Measurements from ENCODE around the gene LRSAM1.

Gene LRSAM1

DNA sequence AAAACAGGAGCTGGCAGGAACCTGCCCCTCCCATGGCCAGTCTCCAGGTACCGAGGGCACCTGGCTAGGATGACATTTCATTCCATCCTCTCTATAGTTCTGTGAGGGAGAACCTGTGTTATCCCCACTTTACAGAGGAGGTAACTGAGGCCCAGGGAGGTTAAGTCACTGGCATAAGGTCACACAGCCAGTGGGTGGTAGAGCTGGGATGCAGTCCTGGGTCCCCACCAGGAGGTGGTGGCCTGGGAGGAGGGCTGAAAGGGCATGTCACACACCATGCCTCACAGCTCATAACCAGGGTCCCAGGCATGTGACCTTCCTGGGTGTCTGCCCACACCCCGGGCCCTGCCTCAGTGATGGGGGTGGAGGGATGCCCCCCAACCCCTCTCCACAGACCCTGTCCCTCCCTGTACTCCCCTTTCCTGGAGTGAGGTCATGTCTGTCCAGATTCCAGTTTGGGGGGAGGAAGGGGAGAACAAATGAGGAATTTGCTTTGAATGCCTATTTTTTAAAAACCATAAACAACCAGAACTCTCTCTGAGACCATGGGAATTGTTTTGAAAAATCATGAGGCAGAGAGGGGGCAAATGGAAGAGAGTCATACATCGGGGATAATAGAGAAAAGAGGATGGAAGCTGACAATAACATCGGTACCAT is 83.1 kb downstream of the LRSAM1 start:
- TF ChIP-seq EP300 (IDR thresholded peaks at IDR 0.05; ENCODE audit: borderline replicate concordance) (no peak), YY1 (IDR thresholded peaks at IDR 0.05; ENCODE audit: low read depth) (no peak), RAD21 (IDR thresholded peaks at IDR 0.05; ENCODE audit: low read depth) (no peak), CREB1 (IDR thresholded peaks at IDR 0.05; ENCODE audit: low read depth) (no peak), TEAD4 (IDR thresholded peaks at IDR 0.05) (no peak), FOXM1 (IDR thresholded peaks at IDR 0.05; ENCODE audit: borderline replicate concordance, low read depth) (no peak), ZBTB7A (IDR thresholded peaks at IDR 0.05; ENCODE audit: low read depth) (no peak), NFIC (IDR thresholded peaks at IDR 0.05) (no peak), EGR1 (IDR thresholded peaks at IDR 0.05) (no peak), TCF12 (IDR thresholded peaks at IDR 0.05; ENCODE audit: low read depth) (no peak)
- TF ChIP-seq, protein P1, sequence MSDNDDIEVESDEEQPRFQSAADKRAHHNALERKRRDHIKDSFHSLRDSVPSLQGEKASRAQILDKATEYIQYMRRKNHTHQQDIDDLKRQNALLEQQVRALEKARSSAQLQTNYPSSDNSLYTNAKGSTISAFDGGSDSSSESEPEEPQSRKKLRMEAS (IDR thresholded peaks at IDR 0.05): no peak
- TF ChIP-seq, protein P2, sequence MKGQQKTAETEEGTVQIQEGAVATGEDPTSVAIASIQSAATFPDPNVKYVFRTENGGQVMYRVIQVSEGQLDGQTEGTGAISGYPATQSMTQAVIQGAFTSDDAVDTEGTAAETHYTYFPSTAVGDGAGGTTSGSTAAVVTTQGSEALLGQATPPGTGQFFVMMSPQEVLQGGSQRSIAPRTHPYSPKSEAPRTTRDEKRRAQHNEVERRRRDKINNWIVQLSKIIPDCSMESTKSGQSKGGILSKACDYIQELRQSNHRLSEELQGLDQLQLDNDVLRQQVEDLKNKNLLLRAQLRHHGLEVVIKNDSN (IDR thresholded peaks at IDR 0.05): no peak
- TF ChIP-seq, protein P3, sequence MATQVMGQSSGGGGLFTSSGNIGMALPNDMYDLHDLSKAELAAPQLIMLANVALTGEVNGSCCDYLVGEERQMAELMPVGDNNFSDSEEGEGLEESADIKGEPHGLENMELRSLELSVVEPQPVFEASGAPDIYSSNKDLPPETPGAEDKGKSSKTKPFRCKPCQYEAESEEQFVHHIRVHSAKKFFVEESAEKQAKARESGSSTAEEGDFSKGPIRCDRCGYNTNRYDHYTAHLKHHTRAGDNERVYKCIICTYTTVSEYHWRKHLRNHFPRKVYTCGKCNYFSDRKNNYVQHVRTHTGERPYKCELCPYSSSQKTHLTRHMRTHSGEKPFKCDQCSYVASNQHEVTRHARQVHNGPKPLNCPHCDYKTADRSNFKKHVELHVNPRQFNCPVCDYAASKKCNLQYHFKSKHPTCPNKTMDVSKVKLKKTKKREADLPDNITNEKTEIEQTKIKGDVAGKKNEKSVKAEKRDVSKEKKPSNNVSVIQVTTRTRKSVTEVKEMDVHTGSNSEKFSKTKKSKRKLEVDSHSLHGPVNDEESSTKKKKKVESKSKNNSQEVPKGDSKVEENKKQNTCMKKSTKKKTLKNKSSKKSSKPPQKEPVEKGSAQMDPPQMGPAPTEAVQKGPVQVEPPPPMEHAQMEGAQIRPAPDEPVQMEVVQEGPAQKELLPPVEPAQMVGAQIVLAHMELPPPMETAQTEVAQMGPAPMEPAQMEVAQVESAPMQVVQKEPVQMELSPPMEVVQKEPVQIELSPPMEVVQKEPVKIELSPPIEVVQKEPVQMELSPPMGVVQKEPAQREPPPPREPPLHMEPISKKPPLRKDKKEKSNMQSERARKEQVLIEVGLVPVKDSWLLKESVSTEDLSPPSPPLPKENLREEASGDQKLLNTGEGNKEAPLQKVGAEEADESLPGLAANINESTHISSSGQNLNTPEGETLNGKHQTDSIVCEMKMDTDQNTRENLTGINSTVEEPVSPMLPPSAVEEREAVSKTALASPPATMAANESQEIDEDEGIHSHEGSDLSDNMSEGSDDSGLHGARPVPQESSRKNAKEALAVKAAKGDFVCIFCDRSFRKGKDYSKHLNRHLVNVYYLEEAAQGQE (IDR thresholded peaks at IDR 0.05; ENCODE audit: low read depth): no peak

DNA sequence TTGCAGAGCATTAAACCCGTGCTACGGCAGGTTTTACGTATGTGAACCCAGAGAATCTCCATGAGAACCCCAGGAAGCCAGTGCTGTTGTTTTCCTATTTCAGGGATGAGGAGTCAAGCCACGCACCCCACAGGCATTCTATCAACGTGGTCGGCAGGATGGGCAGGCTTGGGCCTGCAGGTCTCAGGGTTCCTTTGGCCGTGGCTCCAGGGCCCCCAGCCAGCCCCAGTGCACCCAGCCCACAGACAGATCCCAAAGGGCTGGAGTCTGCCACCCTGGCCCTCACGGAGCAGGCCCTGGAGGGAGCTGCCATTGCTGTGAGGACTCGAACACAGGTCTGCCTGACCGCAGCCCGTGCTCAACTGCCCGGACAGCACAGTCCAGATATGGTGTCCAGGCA is 83.6 kb downstream of the LRSAM1 start:
- TF ChIP-seq NFIC (IDR thresholded peaks at IDR 0.05) (no peak), TCF12 (IDR thresholded peaks at IDR 0.05; ENCODE audit: low read depth) (no peak), FOXM1 (IDR thresholded peaks at IDR 0.05; ENCODE audit: borderline replicate concordance, low read depth) (no peak), TAF1 (IDR thresholded peaks at IDR 0.05; ENCODE audit: low read depth) (no peak), CEBPB (IDR thresholded peaks at IDR 0.05) (no peak), RAD21 (IDR thresholded peaks at IDR 0.05; ENCODE audit: low read depth) (no peak), YY1 (IDR thresholded peaks at IDR 0.05; ENCODE audit: low read depth) (no peak), EGR1 (IDR thresholded peaks at IDR 0.05) (no peak), ZBTB7A (IDR thresholded peaks at IDR 0.05; ENCODE audit: low read depth) (no peak), CREB1 (IDR thresholded peaks at IDR 0.05; ENCODE audit: low read depth) (no peak), TEAD4 (IDR thresholded peaks at IDR 0.05) (no peak)
- TF ChIP-seq, protein P2 (IDR thresholded peaks at IDR 0.05): no peak

DNA sequence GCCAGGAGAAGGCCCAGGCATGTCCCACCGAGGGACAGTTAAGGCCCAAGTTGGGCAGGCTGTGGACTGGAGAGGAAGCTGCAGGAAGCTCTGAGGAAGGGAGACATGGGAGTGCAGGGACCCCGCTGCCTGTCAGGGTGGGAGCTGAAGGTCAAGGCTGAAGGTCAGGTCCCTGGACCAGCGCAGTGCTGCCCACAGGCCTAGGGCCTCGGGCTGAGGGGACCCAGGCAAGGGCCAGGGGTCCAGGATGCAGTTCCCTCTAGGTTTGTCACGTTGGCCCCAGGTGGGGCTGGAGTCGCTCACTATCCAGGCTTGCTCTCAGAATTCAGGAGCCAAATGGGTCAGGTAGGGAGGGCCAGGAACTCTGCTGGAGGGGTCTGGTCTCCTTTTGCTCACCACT is 84.1 kb downstream of the LRSAM1 start:
- TF ChIP-seq, protein P1 (IDR thresholded peaks at IDR 0.05): no peak

DNA sequence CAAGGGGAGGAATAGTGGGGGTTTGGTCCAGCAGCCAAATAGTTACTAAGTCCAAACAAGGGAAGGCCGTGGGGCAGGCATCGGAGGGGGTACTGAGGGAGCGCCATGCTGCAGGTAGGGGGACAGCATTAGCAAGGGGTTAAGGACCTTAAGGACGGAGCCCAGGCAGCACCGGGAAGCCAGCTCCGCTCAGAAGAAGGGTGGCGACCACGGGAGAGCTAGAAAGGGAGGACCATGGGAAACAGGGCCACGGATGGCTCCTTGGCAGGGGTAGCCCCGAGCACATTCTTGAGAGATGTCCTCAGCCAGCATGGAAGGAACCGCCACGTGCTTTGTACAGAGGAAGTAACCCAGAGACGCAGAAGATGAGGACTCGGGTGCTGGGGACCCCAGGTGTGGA is 84.5 kb downstream of the LRSAM1 start:
- no peak for TF ChIP-seq NFIC (IDR thresholded peaks at IDR 0.05)
- no peak for TF ChIP-seq EGR1 (IDR thresholded peaks at IDR 0.05)
- no peak for TF ChIP-seq TEAD4 (IDR thresholded peaks at IDR 0.05)
- no peak for TF ChIP-seq TAF1 (IDR thresholded peaks at IDR 0.05; ENCODE audit: low read depth)
- no peak for TF ChIP-seq ZBTB7A (IDR thresholded peaks at IDR 0.05; ENCODE audit: low read depth)
- TF ChIP-seq CEBPB (IDR thresholded peaks at IDR 0.05): no peak
- TF ChIP-seq FOXM1 (IDR thresholded peaks at IDR 0.05; ENCODE audit: borderline replicate concordance, low read depth): no peak
- TF ChIP-seq CREB1 (IDR thresholded peaks at IDR 0.05; ENCODE audit: low read depth): no peak
- TF ChIP-seq, protein P3 (IDR thresholded peaks at IDR 0.05; ENCODE audit: low read depth): no peak

DNA sequence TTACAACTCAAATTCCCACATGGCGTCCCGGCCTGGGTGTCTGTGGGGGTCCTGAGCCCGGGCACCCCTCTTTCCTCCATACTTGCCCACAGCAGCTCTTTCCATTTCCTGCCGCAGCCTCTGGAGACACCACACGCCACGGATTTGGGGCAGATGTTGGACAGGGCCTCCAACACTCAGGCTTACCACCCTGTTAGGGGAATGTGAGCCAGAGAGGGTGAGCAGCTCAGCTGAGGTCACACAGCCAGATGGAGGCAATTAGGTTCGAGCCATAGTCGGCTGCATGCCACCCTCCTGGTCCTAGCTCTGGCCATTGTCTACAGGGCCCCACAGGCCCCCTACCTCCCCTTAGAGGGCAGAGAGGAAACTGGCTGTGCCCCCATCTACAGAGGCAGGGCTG is 85.2 kb downstream of the LRSAM1 start:
- TF ChIP-seq CEBPB (IDR thresholded peaks at IDR 0.05) (no peak), RAD21 (IDR thresholded peaks at IDR 0.05; ENCODE audit: low read depth) (no peak)

DNA sequence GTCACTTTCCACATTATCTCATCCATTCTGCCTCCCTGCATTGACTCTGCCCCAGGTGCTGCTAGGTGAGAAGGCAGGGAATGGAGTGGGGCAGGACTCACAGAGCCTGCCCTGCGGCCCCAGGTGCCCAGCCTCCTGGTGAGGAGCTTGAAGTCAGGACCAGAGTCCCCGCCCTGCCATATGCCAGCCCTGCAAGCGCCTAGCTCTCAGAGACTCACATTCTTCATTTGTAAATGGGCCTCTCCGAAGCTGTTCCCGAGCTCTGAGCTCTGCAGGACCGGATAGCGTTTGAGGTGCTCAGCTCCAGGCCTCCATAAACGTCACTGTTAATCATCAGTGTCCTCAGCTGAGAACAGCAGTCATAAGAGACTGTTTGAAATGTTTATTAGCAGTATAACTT is 85.7 kb downstream of the LRSAM1 start:
- TF ChIP-seq YY1 (IDR thresholded peaks at IDR 0.05; ENCODE audit: low read depth) (no peak), EP300 (IDR thresholded peaks at IDR 0.05; ENCODE audit: borderline replicate concordance) (no peak), ZBTB7A (IDR thresholded peaks at IDR 0.05; ENCODE audit: low read depth) (no peak), RAD21 (IDR thresholded peaks at IDR 0.05; ENCODE audit: low read depth) (no peak), TAF1 (IDR thresholded peaks at IDR 0.05; ENCODE audit: low read depth) (no peak), EGR1 (IDR thresholded peaks at IDR 0.05) (no peak), TEAD4 (IDR thresholded peaks at IDR 0.05) (no peak), NFIC (IDR thresholded peaks at IDR 0.05) (no peak)
- TF ChIP-seq, protein P2 (IDR thresholded peaks at IDR 0.05): no peak
- TF ChIP-seq, protein P3 (IDR thresholded peaks at IDR 0.05; ENCODE audit: low read depth): no peak
- TF ChIP-seq, protein P1 (IDR thresholded peaks at IDR 0.05): no peak
